ENCODE data around the gene ATG14. TPM values are rescaled to one million over a fixed set of nuclear protein-coding genes. Genes with fewer than 3 reads are reported as not detected.

ATG14 gene
- total and polyA plus RNA-seq, 2 donors from 2014 or later = 5.2 to 13.3 TPM

GRCh38 chr14:55336162-55336561, 75.5 kb downstream of the ATG14 start:
- intact Hi-C loops (cut with DNase I) = no loop called here
- Histone ChIP-seq H3K4me3 (ENCODE audit: low read length in 3 of 3) (no peak overlapping the region), H3K4me1 (ENCODE audit: control insufficient read depth in 2 of 3, insufficient read depth in 2 of 3, low read depth in 1 of 3, low read length in 3 of 3) (peaks cover 10 to 41% (median 13%) of the 10 kb centered on the region in 3 donors), H3K36me3 (ENCODE audit: control insufficient read depth in 2 of 3, insufficient read depth in 3 of 3, low read length in 3 of 3) (no peaks in the 10 kb centered on the region), H3K27me3 (ENCODE audit: control insufficient read depth, insufficient read depth, low read length) (no peaks in the 10 kb centered on the region), H3K9me3 (ENCODE audit: control insufficient read depth in 2 of 3, insufficient read depth in 1 of 3, low read length in 3 of 3) (no peaks in the 10 kb centered on the region), H3K9ac (ENCODE audit: low read length in 3 of 3) (peak overlapping the region in 1 of 3 donors; percentile 16), H3K27ac (ENCODE audit: low read depth in 2 of 2, low read length in 2 of 2) (no peak overlapping the region)
- DNase-seq = peak in 3 of 5 donors; percentile 32 to 73 (median 71)
- TF ChIP-seq, protein P1, sequence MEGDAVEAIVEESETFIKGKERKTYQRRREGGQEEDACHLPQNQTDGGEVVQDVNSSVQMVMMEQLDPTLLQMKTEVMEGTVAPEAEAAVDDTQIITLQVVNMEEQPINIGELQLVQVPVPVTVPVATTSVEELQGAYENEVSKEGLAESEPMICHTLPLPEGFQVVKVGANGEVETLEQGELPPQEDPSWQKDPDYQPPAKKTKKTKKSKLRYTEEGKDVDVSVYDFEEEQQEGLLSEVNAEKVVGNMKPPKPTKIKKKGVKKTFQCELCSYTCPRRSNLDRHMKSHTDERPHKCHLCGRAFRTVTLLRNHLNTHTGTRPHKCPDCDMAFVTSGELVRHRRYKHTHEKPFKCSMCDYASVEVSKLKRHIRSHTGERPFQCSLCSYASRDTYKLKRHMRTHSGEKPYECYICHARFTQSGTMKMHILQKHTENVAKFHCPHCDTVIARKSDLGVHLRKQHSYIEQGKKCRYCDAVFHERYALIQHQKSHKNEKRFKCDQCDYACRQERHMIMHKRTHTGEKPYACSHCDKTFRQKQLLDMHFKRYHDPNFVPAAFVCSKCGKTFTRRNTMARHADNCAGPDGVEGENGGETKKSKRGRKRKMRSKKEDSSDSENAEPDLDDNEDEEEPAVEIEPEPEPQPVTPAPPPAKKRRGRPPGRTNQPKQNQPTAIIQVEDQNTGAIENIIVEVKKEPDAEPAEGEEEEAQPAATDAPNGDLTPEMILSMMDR (IDR thresholded peaks at IDR 0.05; ENCODE audit: borderline replicate concordance, extremely low read depth, insufficient read depth) = no peak
- FAIRE-seq = no peak

DNA sequence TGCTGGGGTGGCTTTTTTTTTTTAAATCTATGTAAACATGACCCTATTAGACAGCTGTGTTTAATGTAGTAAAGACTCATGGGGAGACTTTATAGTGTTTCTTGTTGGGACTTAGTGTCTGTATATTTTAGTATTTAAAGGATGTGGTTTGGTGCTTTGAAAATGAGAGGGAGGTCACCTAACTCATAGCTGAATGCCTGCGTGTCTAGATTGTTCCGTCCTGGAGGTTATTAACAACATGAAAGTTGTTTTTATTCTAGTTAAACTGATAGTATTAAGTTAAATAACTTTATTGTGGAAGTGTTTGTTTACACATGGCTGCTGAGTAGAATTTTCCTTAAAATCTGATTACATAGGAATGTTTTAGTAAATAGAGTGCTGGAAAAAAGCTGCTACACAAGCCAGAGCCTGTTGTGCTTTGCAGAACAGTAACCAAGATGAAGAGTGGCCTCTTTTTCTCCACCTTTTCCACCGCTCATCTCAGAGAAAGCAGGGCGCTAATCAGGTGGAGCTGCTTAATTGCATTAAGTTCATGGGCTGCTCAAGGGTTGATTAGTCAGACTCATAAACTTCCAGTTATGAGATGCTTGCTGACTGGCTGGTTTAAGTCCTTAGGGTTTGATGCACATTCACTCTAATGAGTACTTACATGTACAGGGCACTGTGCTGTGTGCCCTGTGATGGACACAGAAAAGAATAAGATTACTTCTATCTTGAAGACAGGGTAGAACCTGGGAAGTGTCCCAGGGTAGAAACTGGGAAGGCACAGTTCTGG, 77.7 kb downstream of the ATG14 start:
- Histone ChIP-seq H3K4me1 (ENCODE audit: control insufficient read depth in 2 of 3, insufficient read depth in 2 of 3, low read depth in 1 of 3, low read length in 3 of 3) (peaks cover 10 to 30% (median 13%) of the 10 kb centered on the region in 3 donors), H3K9me3 (ENCODE audit: control insufficient read depth in 2 of 3, insufficient read depth in 1 of 3, low read length in 3 of 3) (no peaks in the 10 kb centered on the region), H3K27ac (ENCODE audit: low read depth in 2 of 2, low read length in 2 of 2) (peak overlapping the region in 1 of 2 donors; percentile 51), H3K27me3 (ENCODE audit: control insufficient read depth, insufficient read depth, low read length) (no peaks in the 10 kb centered on the region), H3K4me3 (ENCODE audit: low read length in 3 of 3) (no peak overlapping the region), H3K36me3 (ENCODE audit: control insufficient read depth in 2 of 3, insufficient read depth in 3 of 3, low read length in 3 of 3) (no peaks in the 10 kb centered on the region), H3K9ac (ENCODE audit: low read length in 3 of 3) (no peak overlapping the region)
- FAIRE-seq (no peak), DNase-seq (peak in 2 of 5 donors; percentile 24 to 52)
- TF ChIP-seq, protein P1 (IDR thresholded peaks at IDR 0.05; ENCODE audit: borderline replicate concordance, extremely low read depth, insufficient read depth) = no peak
- intact Hi-C loops (cut with DNase I) = no loop called here

DNA sequence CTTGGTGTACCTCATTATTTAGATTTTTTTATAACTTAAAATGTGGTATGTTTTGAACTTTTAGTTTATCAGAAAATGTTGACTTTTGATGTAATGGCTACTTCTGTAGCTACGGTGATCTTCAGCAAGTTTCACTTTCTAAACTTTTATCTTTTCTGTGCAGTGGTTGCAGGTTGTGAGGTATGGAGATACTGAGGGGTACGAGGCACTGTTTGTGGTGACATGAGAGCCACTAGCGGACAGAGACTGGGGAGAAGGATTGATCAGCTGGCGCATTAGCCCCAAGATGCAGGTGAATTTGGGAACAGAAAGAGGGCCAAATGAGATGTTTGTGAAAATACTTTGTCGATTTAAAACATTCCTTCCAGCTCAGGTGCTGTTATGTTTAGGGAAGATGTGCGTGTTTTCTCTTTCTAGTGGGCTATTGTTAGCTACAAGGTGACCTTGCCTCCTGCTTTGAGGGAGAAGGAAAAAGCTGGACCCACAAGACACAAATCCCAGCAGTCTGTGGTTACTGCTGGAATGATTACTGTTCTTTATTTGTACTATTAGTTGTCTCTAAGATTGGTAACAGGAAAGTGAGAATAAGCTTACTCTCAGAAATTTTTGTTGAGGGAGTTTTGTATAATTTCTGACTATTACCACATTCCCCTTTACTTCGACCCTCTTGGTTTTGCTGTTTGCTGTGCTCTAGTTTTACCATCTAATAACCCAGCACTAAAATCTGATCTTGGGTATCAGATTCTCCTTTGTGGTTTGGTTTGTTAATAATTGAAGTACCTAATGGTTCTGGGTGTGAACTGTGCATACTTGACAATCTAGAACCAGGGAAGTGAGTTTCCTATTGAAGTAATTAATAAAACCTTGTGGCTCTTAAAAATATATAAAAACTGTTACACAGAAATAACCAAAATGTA, 78.7 kb downstream of the ATG14 start:
- Histone ChIP-seq H3K9ac (ENCODE audit: low read length in 3 of 3) (no peak overlapping the region), H3K27me3 (ENCODE audit: control insufficient read depth, insufficient read depth, low read length) (no peaks in the 10 kb centered on the region), H3K36me3 (ENCODE audit: control insufficient read depth in 2 of 3, insufficient read depth in 3 of 3, low read length in 3 of 3) (no peaks in the 10 kb centered on the region), H3K4me3 (ENCODE audit: low read length in 3 of 3) (peak overlapping the region in 2 of 3 donors; percentile 31 to 40), H3K9me3 (ENCODE audit: control insufficient read depth in 2 of 3, insufficient read depth in 1 of 3, low read length in 3 of 3) (no peaks in the 10 kb centered on the region), H3K4me1 (ENCODE audit: control insufficient read depth in 2 of 3, insufficient read depth in 2 of 3, low read depth in 1 of 3, low read length in 3 of 3) (peaks cover 10 to 37% (median 13%) of the 10 kb centered on the region in 3 donors), H3K27ac (ENCODE audit: low read depth in 2 of 2, low read length in 2 of 2) (peak overlapping the region; percentile 34 to 71)
- intact Hi-C loops (cut with DNase I) = no loop called here
- TF ChIP-seq, protein P1 (IDR thresholded peaks at IDR 0.05; ENCODE audit: borderline replicate concordance, extremely low read depth, insufficient read depth) = no peak
- DNase-seq (no peak), FAIRE-seq (peak; percentile 39)

Measured in kidney (tissue), 14 donors.